ENCODE measurements around the gene GOLGA6L9.
"Not testable (repeated sequence)": the region's sequence is repeated elsewhere in the genome, so short reads cannot be mapped to it uniquely, and the experiment has no call there.

GOLGA6L9 gene

DNA sequence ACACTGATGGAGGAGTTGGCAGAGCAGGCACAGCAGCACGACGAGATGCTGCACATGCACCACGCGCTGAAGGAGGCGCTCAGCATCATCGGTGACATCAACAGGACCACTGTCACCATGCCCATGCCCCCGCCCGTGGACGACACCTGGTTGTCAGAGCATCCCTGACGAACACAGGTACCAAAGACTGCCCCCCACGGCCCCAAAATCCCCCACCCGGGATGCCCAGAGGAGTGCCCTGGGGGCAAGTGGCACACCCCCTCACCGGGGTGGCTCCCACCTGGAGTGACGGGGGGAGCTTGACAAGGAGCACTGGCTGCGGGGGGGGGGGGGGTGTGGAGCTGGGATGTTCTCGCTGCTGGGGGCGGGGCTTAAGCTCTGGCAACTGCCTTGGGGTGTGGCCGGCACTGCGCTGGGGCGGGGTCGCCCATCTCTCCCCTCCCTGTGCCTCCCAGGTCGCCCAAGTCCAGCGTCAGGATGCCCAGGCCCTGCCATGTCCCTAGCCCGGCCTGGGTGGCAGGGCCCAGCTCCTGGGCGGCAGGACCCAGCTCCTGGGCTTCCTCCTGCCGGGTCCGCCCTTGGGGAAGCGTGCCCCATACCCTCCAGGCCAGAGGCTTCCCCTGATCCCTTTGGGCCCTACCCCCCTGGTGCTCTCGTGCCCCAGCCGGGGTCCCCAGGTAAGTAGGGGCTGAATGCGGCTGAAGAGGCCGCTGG lies 42.8 kb downstream of the GOLGA6L9 start:
- not testable (repeated sequence) for DNase-seq

DNA sequence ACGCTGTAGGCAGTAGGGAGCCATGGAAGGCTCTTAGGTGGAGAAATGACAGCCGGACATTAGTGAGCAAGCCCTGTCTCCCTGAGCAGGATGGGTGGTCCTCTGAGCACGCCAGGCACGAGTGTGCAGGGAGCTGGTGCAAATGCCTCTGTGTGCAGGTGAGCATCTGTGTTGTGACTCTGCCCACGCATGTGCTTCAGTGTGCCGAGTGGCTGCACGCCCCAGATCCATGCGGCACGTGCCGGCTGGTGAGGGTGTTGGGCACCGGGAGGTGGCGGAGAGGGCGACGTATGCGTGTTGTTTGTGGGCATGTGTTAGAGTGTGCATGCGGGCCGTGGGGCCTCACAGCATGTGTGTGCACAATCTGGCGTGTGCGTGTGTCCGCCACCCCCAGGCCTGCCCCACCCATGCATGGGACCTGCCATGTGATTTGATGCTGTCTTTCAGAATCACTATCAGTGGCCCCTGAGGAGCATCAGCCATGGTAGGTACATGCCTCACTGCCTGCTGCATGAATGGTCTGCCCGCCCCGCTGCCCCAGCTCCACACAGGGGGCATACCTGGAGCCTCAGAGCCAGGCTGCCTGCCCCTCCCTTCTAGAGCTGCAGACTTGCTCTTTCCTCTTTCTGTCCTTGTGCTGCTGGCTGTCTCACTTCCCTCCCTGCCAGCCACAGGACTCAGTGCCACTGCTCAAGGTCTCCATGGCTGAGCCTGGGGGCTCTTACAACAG lies 45.1 kb downstream of the GOLGA6L9 start:
- DNase-seq = not testable (repeated sequence)

DNA sequence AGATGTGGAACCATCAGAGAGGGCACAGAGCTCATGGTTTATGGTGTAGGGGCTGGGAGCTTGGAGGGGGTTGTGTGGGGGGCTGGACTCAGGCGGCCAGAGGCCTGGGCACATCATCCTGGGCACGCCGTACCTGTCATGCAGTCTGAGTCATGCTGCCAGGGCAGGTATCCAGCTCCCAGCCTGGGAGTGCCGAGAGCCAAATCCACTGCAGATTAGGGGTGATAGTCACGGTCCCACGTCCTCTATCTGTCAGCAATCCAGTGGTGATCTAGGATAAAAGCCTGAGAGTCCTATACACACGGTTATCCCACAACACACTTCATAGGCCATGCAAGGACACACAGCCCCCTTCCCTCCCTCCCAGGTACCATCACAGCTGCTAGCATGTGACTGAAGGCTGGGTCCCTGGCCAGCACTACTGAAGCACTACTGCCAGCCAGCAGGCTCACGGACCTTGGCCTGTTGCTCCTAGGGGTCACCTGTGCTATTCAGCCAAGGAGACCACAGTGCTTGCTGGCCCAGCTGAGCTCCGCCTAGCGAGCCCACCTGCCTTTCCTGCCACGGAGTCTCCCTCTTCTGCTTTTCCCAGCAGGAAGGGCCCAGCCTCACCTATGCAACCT lies 45.8 kb downstream of the GOLGA6L9 start:
- DNase-seq = not testable (repeated sequence)

DNA sequence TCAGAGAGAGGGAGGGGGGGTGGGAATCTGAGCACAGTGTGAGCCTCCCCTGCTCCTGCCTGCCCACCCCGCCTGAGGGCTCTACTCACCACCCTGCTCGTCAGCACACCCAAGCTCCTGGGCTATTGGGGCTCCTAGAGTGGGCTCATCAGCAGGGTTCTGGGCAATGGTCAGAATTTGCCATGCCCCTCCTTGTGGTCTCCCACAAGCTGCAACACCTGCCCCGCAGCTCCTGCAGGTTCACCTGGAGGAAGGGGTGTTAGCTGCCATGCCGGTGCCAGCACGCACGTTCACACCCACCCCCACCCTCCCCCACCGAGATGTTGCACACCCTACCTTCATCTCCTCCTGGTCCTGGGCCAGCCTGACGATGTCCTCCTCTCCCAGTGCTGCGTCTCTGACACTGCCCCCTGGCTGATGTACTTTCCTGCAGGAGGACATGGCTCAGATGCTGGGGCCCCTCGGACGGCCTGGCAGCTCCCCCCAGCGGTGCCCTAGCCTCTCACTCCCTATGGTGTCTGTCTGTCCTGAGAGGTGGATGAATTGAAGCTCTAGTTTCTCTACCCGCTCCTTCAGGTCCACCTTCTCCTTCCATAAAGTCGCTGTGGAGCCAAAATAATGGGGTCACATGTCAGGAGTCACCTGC lies 47.2 kb downstream of the GOLGA6L9 start:
- DNase-seq = not testable (repeated sequence)

DNA sequence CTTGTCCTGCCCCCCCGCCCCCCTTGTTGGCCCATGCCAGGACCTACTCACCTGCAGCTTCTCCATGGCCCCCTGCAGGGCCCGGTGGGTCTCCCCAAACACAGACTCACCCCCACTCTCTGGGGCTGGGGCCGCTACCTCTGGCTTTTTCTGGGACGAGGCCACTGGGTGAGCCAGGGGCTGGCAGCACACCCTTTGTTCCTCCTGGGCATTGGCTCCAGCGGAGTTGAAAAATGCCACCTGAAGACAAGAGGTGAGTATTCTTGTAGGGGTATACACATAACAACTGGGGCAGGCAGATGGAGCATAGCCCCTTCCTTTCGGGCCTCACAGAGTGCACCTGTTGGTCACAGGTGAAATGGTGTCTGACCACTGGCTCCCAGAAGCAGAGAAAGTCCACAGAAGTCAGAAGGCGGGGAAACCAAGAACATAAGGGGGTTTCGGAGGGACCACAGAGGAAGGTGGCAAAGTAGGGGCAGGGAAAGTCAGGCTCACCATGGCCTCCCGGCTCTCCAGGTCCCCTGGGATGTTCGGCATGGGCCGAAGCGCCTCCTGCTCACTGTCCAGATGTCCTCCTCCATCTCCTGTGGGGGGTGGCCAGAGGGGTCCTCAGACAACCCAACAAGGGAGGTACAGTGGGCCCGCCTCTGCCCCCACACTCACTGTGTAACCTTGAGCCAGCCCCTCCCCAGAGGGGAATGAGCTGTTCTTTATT lies 47.9 kb downstream of the GOLGA6L9 start:
- DNase-seq = not testable (repeated sequence)
